Choroid plexus epithelial cell (primary cell): Measurements from ENCODE around the gene RRAS.

Experiments used
- DNase-seq: peaks from one replicate; pipeline ENCODE4 v3.0.0-alpha.2; 2010; ENCODE audit warnings: low read depth
- H3K4me3 ChIP-seq: 2 replicates; pipeline ENCODE4 v1.5.1; 2011; ENCODE audit warnings: low read depth, mild to moderate bottlenecking, control low read depth, low read length, moderate library complexity
- CTCF ChIP-seq: conservative IDR thresholded peaks from 2 replicates; pipeline ENCODE4 v1.5.1; 2011; ENCODE audit warnings: low read depth, mild to moderate bottlenecking, control low read depth, inconsistent platforms, low read length, moderate library complexity

The RRAS gene

GRCh38 chr19:49640113-49640898, at the start of gene RRAS:
TSS of gene RRAS (minus strand) at chr19:49640143. CDS start at chr19:49640098, 45 bp downstream.
- TF ChIP-seq CTCF, result no peak
- peak within 1 kb of the TSS; percentile 73 for H3K4me3 ChIP-seq
- DNase-seq, result peak; percentile 100

DNA sequence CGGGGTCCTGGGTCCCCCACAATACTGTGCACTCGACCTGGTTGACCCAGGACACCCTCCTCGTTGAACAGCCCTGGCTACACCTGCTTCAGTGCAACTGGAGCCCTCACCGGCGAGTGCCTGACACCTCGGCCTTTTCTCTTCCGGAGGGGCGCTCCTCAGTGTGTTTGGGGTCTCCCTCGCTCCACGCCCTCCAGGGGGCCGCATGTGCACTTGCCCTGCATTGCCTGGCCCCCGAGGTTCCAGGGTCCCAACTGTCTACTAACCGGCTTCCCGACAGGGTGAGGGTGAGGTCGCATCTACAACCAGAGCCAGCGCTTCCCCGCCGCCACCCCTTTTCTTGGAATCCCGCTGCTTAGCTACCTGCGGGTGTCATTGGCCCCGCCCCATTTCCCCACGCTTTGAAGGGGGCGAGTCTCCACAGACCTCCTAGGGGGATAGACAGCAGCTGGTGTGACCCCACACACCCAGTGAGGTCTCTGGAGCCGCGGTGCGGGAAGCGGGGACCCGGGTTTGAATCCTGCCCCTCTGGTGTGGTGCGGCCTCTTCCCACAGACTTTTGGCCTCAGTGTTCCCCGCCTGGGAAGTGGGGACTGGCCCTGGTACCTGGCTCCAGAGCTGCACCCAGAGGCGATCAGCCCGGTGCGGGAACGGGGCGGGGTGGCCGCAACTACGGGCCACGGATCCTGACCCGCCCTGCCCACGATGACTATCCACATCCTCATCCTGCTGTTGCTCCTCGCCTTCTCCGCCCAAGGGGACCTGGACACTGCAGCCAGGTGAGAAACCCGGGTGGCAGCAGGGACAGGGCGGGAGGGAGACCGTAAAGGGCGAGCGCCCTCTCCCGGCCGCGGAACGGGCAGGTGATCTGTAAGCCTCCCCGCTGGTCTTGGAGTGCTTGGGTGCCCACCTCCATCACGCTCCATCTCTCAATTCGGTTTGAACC, 49.5 kb upstream of the RRAS start, which contains the start of gene ADM5:
Gene ADM5 (plus strand): TSS at position 462 of the 946 bp plus-strand sequence. CDS start 244 bp downstream, at position 706.
- H3K4me3 ChIP-seq, result peak within 1 kb of the TSS; percentile 50
- TF ChIP-seq CTCF, result peak; percentile 66
- DNase-seq, result no peak

DNA sequence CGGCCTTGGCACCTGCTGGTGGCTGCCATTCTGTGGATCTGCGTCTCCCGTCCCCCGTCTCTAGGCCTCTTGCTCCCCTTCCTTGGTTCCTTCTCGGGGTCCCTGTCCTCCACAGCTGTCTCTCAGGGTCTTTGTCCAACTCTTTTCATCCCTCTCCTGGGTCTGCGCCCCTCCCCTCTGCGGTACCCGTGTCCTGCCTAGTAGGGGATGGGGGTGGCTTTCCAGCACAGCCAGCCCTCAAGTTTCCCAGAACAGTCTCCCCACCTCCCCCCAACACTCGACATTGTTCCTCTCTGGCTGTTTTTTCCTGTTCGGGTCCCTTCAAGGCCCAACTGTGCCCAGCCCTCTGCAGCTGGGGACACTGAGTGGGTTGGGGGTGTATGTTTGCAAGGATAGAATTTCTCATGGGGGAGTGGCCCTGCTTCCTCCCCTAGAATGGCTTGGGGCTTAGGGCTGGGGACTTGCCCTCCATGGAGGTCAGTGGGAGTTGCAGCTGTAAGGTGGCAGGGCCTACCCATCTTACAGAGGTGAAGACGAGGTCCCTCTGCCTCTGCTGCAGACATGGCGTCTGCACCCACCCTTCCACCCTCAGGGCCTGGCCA, 48.7 kb upstream of the RRAS start:
- DNase-seq, result no peak
- no peak overlapping the region for H3K4me3 ChIP-seq
- TF ChIP-seq CTCF, result no peak

DNA sequence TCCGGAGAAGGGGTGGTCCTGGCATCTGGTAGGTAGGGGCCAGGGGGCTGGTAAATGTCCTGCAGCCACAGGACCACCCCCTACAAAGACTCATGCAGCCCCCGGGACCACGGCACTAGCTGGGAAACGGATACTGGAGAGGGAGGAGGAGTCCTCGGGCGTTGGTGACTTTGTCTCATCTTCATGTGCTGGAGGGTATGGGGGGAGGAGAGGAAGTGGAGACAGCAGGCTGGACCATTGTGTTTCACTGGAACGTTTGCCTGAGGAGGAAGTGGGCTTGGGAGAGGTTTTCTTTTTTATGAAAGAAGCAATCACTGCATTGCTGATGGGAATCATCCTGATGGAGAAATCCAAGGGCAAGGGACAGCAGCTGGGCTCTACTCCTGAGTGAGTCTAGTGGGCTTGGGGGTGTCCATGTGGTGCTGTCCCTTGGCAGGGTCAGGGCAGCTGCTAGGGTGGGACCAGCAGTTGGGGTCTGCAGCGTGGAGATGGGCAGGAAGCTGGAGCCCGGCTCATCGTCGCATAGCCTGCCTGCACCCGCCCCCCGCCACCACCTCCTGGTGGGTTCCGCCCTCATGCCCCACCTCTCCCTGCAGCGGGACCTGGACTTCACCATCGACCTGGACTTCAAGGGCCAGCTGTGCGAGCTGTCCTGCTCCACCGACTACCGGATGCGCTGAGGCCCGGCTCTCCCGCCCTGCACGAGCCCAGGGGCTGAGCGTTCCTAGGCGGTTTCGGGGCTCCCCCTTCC, 47.8 kb upstream of the RRAS start:
- no peak for TF ChIP-seq CTCF
- H3K4me3 ChIP-seq, result no peak overlapping the region
- no peak for DNase-seq

DNA sequence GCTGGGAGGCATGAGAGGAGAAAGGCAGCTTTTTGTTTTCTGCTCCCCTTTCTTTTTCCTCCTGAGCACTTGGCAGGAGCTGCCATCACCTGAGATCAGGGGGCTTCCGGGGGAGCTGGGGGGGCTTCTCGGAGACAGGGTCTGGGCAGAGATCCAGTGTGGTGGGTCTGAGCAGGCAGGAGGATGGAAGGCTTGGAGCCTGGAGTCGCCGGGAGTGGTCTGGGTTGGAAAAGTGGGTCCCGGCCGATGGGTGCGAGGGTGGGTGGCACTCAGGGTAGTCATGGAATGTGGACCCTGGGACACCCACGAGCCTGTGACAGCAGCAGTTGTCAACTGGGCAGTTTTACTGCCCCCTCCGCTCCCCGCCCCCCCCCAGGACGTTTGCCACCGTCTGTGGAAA, 47.2 kb upstream of the RRAS start:
- TF ChIP-seq CTCF, result no peak
- DNase-seq, result no peak
- no peak overlapping the region for H3K4me3 ChIP-seq

- no peak for TF ChIP-seq CTCF
- no peak overlapping the region for H3K4me3 ChIP-seq
- DNase-seq, result no peak
Measured at GRCh38 chr19:49686503-49687088, 46.7 kb upstream of the RRAS start.
